ENCODE measurements around the gene EDEM3.
"Not testable (repeated sequence)": the region's sequence is repeated elsewhere in the genome, so short reads cannot be mapped to it uniquely, and the experiment has no call there.

Gene EDEM3

DNA sequence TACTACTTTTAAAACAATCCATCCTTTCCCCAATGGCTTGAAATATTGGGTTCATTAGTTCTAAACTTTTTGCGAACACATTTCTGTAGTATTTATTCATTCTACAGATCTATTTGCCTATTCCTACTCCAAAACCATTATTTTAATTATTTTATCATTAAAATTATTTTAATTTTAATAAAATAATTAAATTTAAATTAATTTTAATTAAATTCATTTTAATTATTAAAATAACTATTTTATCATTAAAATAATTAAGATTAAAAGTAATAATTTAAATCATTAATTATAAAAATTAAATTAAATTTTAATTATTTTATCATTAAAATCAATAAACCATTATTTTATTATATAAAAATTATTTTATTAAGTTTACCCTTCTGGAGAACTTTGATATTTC is 15.6 kb downstream of the EDEM3 start:
- no peak for DNase-seq

DNA sequence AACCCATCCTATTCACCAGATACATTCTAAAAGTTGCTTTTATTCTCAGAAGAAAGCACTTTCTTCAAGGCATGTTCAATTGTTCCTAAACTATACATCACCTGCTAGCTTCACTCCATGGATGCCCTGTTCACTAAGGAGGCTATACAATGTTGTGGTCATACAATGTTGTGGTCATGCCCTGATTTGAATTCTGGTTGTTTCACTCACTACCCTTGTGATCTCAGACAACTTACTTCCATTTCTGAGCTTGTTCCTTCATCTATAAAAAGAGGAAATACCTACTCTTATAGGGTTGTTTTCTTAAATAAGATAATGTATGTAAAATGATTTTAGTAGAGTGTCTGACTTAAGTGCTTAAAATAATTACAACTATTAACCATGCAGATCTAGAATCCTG is 19.7 kb downstream of the EDEM3 start:
- DNase-seq, result no peak

GRCh38 chr1:184724843-184725242 is 29.8 kb downstream of the EDEM3 start:
- no peak for DNase-seq

DNA sequence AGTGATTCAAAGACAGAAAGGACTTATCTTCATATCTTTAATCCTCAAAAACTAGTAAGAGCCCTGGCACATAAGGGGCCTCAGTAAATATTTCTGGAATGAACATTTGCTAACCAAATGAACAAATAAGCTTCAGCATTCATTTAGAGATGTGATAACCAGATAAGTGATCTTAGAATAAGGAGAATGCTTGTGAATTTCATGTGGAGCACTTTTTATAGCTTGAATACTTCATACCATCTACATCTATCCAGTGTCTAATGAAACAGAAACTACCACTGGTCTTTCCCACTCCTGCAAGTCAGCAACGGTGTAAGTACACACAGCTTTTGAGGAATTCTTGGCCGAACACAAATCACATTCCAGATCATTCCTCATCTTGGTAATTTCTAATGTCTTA is 38.5 kb downstream of the EDEM3 start:
- peak; percentile 58 for DNase-seq

DNA sequence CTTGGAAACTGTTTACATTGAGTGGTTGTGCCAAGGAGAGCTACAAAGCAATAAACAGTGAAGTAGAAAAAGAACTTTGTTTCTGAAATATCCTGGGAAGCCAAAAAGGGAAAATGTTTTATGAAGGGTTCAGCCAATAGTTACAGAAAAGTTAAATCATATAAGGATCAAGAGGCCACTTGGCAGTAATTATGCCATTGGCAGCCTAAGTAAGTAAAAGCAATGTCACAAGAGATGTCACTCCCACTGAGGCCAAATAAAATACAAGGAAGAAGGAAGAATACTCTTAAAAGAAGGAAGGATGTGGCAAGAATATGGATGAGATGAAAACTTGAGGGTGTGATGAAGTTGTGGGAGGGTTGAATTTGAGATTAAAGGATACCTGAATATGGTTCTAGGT is 45.2 kb downstream of the EDEM3 start:
- no peak for DNase-seq

DNA sequence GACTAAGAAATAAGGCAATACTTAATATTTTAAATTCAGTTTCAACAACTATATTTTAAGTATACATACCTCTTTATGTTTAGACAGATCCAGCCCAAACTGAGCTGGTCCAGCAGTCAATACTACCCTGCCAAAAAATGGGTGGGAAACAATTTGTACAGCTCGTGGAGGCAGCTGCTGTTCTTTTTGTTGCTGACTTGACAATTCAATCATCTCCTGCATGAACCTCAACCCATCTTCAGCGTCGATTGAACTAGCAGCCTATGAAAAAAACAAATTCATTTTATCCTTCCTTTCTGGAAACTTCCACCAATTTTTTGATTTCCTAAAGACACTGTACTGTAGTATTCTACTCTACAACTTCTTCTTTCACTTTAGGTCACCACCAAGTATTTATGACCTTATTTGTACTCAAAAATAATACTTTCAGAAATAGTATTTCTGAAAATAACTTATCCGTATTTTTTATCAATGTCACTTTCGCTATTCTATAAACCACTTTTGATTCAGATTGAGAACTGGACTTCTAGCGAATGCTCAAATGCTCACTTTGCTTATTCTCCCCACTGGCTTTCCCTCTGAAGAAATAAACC is 46.5 kb downstream of the EDEM3 start:
- no peak for DNase-seq

- no peak for DNase-seq
Measured at GRCh38 chr1:184705271-184705670, 49.4 kb downstream of the EDEM3 start.

GRCh38 chr1:184701816-184702215 is 52.8 kb downstream of the EDEM3 start:
- no peak for DNase-seq

DNA sequence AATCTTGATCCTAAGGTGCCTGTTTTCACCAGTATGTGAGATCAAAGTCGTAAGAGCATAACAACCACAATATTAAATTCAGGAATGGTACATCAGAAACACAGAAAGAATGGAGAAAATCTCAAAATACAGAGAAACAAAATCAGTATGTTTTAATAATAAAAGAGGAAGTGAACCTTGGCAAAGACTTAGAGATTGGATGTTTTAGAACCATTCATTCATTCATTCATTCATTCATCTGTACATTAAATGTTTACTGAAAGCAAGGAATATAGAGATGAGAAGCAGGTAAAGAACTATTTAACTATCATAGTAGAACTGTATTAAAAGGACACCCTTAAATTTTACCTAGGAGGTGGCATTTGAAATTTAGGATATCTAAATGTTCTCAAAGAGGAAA is 55.7 kb downstream of the EDEM3 start:
- no peak for DNase-seq

- DNase-seq, result no peak
Measured at GRCh38 chr1:184698016-184698415, 56.6 kb downstream of the EDEM3 start.

GRCh38 chr1:184696403-184696802 is 58.3 kb downstream of the EDEM3 start:
- no peak for DNase-seq

- DNase-seq, result no peak
Measured at GRCh38 chr1:184695023-184695422, 59.6 kb downstream of the EDEM3 start.

DNA sequence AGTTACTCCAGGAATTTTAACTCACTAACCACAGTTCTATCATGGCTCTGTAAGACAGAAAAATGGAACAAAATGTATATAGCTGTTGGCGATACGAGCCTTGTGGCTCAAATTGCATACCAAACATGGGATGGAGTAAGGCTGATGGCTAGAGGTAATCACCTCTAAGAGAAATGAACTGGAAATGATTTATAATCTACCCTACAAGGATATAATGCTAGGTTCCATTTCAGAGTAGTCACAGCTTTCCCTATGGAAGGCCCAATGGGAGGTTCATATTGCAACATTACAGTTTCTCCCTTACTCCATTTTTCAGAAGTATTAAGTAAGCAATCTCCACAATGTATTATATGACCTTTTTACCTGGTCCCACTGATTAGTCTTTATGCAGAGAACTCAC is 61.6 kb downstream of the EDEM3 start:
- DNase-seq, result no peak

GRCh38 chr1:184691719-184692324 is 62.8 kb downstream of the EDEM3 start:
- DNase-seq, result peak; percentile 24

GRCh38 chr1:184686540-184686939 is 68.1 kb downstream of the EDEM3 start:
- DNase-seq, result no peak

DNA sequence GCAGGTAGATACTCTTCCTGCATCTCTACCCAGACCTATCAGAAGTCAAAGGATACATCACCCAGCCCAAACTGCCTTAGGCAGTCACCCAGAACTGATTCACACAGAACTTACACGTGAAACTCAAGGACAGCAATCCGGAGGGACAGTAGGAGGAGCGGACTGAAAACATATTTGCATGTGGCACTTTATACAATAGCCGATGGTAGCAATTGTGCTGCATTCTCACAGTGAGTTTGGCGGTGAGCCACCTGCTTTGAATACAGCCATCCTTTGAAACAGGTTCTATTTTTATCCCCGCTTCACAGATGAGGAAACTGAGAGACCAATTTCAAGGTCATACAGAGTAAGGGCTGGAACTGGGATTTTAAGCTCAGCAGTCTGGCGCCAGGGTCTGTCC is 69.5 kb downstream of the EDEM3 start:
- peak; percentile 69 for DNase-seq

GRCh38 chr1:184684285-184685074 is 70.2 kb downstream of the EDEM3 start:
- no peak for DNase-seq

DNA sequence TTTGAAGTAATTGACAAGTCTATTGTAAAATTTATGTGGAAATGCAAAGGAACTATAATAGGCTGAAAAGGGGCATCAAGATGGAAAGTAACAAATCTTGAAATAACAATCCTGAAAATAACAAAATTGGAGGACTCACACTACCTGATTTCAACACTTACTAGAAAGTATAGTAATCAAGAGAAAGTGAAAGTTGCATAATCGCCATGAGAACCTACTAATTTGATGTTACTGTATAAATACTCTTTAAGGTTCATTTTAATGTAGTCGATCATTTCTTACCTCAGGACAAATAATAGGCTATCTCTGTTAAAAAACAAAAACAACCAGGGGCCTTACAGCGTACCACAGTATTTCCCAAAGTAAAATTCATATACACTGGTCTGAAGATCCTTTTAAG is 71.7 kb downstream of the EDEM3 start:
- no peak for DNase-seq

- DNase-seq, result not testable (repeated sequence)
Measured at GRCh38 chr1:184680611-184681225, 73.9 kb downstream of the EDEM3 start.

DNA sequence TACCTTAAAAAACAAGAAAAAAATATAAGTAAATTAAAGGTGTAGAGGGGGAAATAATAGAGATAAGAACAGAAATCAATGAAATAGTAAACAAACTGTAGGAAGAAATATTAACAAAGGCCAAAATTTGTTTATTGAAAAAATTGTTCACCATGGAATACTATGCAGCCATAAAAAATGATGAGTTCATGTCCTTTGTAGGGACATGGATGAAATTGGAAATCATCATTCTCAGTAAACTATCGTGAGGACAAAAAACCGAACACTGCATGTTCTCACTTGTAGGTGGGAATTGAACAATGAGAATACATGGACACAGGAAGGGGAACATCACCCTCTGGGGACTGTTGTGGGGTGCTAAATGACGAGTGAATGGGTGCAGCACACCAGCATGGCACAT is 75.2 kb downstream of the EDEM3 start:
- not testable (repeated sequence) for DNase-seq

- DNase-seq, result no peak
Measured at GRCh38 chr1:184677344-184677743, 77.3 kb downstream of the EDEM3 start.

- no peak for DNase-seq
Measured at GRCh38 chr1:184673305-184673704, 81.4 kb downstream of the EDEM3 start.

DNA sequence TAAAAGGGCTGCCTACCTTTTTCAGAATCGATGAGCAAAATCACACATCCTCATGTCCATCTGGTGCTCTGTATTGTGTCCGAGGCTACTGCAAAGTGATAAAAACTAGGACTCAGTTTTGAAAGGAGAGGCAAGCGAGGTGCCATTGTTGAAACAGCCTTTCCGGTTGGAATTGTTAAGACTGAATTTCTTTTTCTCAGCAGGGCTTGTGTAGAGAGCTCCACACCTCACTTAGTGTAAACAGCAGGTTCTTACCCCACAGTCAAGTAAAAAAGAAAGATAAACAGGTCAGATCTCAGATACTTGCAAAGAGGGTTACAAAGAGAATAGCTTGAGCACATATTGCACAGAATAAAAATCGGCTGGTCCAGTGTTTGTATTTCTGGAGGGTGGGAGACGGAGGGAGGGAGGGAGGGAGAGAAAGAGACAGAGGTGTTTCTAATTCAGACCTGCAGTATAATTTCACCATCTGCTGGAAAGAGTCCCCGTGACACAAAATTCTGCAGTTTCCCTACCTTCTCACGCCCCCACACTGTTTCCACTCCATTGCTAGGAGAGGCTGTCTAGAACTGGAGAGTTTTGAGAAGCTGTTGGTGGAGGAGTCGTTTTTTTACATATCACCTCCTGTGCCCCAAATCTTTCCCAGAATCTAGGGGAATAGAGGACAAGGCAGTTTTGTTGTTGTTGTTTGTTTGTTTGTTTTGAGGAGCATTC is 82.5 kb downstream of the EDEM3 start:
- DNase-seq, result no peak

Data from NCI-H1048 (cell line).